Epidermal melanocyte (primary cell): ENCODE measurements around the gene UBTD1.
"Not testable (repeated sequence)": the region's sequence is repeated elsewhere in the genome, so short reads cannot be mapped to it uniquely, and the experiment has no call there.

Source experiments
- DNase-seq: peaks from one replicate; pipeline ENCODE4 v3.0.0; 2011; ENCODE audit warnings: low spot score; ENCODE audit not compliant: insufficient read length

The UBTD1 gene, protein sequence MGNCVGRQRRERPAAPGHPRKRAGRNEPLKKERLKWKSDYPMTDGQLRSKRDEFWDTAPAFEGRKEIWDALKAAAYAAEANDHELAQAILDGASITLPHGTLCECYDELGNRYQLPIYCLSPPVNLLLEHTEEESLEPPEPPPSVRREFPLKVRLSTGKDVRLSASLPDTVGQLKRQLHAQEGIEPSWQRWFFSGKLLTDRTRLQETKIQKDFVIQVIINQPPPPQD

DNA sequence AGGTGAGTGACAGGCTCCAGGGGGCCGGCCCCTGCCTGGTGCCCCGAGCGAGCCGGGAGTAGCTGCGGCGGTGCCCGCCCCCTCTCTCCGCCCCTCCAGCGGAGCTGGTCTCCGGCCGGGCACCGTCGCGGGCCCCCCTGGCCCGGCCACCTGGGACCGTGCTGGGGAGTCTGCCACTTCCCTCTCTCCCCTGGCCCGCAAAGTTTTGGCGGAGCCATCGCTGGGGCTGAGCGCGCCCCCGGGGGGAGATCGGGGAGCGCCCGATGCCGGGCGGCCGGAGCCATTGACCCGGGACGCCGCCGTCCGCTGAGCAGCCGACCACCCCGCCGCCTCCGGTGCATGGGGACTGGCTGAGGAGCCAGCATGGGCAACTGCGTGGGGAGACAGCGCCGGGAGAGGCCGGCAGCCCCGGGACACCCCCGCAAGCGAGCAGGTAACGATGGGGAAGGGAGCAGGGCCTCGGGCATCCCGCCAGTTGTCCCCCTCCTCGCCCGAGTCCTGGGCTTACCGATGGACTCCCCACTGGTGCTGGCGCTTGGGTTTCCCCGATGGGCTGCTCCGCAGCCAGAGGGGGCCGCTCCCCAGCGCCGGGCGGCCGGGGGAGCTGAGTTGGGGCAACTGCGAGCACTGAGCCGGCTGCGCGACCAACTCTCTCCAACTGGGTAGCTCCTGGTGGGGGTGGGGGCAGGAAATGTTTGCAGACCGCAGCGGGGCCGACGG is at the start of gene UBTD1:
Gene UBTD1 (plus strand): TSS at position 84 of the 720 bp plus-strand sequence. CDS start 280 bp downstream, at position 364.
- DNase-seq: no peak

DNA sequence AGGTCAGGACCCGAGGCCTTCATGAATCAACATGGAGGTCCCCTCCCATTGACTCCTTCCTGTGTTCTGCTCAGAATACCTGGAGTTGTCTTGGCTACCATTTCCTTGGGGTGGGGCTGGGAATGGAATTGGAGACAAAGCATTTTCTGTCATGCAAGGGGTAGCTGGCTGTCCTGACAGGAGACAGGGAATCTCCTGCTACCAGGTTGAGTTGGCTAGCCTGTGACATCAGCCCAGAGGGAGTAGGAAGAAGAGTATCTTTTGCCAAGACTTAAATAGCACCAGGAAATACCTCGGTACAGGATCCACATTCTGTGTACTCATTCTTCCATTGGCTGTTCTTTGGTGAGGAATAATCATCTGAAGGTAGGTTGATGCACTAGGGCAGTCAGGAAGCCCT is 47.9 kb upstream of the UBTD1 start:
- DNase-seq: no peak

DNA sequence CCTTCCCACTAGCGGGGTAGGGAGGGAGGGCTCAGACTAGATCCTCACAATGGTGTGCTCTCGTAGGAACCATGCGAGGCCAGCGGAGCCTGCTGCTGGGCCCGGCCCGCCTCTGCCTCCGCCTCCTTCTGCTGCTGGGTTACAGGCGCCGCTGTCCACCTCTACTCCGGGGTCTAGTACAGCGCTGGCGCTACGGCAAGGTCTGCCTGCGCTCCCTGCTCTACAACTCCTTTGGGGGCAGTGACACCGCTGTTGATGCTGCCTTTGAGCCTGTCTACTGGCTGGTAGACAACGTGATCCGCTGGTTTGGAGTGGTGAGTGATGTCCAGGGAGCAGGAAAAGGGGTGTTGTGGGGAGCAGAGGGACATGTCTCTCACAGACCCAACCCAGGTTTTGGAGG is 47.1 kb upstream of the UBTD1 start:
- DNase-seq: no peak

DNA sequence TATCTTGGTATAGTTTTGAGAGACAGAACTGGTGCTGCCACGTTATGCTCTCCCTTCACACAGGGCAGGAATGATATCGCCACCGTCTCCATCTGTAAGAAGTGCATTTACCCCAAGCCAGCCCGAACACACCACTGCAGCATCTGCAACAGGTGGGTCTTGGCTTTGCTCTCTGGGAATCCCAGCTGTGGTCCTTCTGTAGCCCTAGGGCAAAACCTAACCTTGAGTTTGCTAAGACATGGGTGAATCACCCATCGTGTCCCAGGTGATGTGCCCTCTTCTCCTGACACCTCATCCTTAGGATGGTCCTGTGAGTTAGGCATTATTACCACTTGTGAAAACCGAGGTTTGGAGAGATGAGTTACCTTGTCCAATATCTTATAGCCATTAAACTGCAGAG is 46.4 kb upstream of the UBTD1 start:
- no peak for DNase-seq

DNA sequence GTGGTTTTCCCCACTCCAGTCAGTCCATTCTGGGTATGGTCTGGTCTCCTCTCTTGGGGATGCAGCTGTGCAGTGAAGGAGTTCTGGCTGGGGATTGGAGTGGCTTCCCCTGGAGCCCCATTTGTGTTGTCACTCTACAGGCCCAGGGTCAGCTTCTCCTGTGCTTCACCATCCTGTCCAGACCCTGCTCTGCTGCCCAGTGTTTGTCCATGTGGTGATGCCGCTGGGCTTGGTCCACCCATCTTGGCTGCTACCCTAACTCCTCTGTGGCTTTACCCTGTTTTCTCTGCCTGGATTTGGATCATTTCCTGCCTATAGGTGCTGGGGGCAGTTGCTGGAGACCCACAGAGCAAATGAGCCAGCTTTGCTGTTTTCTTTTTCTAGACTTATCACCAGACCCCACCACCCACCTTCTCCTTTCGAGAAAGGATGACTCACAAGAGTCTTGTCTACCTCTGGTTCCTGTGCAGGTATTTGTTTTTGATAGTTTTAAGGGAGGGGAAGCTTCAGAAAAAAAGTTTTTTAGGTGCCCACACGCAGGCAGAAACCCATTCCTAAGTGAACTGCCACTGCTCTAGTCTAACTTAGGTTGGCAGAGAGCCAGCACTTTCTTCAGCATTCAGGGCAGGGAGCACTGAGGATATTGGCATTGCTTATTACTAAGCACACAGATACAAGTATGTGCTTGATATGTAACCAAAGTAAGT is 44.2 kb upstream of the UBTD1 start:
- DNase-seq: no peak

DNA sequence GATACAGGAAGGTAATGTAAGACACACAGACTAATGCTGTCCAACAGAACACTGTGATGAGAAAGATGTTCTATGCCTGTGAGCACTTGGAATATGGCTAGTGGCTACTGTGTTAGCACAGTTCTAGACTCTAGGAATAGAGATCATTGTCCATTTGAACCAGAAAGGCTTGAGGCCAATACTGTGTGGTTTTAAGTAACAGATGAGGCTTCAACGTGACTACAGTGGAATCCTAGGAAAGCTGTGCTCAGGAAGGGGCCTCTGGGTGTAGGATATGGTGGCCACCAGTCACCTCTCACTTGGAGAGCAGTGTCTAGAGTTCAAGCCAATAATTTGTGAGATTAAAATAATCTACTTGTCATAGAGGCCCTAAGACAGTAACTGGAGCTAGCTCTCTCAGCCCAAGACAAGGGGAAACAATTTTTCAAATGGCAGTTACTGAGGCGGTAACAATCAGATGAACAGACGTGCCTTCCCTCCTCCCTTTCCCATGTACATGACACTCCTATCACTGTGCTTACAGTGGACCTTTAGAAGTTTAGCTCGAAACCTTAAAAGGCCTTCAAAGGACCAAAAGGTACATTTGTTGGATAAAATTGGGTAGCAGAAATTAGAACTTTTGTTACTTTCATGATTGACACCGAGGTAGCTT is 42.6 kb upstream of the UBTD1 start:
- no peak for DNase-seq

DNA sequence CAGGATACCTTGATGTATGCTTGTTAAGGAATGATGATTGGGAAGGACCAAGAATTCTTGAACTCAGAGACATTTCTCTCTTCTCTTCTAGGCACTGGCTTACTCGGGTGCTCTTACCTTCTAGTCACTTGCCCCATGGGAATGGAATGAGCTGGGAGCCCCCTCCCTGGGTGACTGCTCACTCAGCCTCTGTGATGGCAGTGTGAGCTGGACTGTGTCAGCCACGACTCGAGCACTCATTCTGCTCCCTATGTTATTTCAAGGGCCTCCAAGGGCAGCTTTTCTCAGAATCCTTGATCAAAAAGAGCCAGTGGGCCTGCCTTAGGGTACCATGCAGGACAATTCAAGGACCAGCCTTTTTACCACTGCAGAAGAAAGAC is 42.0 kb upstream of the UBTD1 start:
- no peak for DNase-seq

DNA sequence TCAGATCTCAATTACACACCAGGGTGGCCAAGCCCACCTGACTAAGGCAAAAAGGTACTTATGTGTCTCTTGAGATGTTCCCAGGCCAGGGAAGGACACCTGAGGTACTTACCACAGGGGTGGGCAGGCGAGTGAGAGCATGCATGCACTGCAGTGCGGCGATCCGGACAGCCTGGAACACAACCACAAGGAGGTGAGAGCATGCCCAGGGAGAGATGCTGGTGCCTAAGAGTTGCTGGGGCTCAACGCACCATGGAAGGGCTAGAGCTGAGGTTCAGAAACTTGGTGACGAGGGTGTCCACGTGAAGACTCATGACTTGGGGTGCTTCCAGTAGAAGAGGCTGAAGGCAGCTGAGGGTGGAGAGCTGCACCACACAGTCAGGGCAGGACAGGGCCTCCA is 39.6 kb upstream of the UBTD1 start:
- DNase-seq: no peak

DNA sequence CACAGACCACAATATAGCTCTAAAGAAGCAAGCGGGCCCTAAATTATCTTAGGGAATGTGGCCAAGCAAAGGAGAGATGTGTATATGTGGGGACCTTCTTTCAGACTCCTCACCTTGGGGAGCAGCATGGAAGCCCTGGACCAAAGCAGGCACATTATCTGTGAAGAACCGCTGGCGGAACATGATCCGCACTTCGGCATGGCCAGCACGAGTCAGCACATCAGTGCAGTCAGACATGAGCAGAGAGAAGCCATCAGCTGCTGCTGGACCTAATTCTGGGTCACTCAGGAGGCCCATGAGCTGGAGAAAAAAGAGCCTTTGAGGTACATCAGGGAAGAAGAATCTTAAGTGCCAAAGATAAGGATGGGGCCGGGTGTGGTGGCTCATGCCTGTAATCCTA is 38.8 kb upstream of the UBTD1 start:
- no peak for DNase-seq

DNA sequence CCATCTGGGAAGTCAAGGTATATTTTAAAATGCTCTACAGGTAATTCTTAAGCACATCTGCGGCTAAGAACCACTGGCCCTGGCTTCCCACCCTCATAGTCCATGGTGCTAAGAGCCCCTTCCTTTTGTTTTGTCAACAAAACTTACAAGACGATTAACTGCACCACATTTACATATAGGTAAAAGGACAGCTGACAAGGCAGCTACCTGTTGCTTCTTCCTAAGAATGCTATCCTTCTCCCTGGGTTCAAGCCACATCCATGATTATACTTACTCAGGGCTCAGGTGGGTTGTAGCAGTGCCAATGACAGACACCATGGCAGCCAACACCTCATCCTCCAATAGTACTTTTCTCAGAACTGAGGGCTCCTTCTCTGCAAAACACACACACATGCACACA is 36.4 kb upstream of the UBTD1 start:
- no peak for DNase-seq

DNA sequence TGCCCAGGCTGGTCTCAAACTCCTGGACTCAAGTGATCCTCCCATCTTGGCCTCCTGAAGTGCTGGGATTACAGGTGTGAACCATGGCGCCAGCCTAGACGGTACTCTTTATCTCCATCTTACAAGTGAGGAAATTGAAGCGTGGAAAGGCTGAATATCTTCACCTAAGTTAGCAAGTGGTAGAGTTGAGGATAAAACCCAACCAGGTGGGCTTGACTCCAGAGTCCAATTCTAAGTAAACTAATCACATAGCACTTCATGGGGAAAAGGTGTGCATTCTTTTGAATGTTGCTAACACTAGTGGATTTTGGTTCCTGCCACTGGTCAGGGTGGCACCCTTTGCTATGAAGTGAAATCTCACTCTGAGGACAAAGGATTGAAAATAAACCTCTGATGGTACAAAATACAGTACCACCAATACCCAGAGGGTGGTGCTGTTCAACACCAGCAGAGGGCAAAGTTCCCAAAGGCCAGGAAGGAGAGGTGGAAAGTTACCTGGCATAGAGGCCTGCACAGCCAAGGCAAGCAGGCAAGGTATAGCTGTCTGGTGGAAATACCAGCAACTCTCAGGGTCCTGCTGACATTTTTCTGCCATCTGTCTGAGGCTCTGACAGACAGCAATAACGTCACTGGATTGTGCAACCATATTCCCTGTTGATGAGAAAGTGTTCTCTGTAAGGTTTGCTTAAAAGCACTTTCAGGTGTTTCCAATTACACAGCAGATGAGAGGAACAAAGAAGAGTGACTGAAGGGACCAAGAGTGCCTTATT is 35.2 kb upstream of the UBTD1 start:
- DNase-seq: no peak

DNA sequence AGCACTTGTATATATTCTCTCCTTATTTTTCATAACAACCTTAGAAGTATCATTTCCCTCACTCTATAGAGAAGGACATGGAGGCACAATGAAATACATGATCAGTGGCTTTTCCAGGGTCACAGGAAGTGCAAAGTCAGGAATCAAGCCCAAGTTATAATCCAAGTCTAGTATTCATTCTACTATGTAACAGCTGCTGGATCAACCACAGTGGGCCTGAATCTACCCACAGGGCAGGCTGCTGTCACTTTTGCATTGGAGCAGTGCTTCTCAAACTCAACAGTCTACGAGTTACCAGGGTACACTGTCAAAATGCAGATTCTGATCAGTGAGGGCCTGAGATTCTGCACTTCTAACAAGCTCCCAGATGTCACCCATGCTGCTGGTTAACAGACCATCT is 34.5 kb upstream of the UBTD1 start:
- DNase-seq: no peak

DNA sequence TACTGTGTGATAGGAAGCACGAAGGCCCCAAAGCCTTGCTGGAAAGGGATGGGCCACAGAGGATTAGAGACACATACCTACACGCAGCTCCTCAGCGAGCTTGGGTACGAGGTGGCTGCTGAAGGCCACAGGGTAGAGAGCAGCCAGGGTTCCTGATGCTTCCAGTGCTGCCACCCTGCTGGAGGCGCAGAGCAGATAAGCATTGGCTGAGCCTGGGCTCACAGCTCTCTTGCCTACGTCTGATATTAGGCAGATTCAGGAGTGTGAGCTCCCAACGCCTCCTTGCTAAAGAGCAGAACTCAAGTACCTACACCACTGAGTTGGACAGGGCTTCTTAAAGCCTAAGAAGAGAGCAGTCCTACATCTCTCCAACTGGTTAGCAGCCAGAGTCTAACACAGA is 32.7 kb upstream of the UBTD1 start:
- DNase-seq: no peak

DNA sequence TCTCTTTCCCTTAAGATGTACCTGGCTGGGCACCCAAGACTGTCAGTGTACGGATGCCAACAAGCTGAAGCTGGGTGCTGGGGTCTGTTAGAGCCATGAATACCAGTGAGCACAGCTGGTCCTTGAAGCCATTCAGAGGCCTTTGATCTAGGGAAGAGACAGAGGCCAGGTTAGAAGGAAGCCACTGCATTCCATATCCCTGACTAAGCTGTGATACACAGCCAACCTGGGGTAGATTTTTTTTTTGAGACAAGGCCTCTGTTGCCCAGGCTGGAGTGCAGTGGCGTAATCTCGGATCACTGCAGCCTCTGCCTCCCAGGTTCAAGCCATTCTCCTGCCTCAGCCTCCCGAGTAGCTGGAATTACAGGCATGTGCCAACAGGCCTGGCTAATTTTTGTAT is 32.0 kb upstream of the UBTD1 start:
- DNase-seq: no peak

DNA sequence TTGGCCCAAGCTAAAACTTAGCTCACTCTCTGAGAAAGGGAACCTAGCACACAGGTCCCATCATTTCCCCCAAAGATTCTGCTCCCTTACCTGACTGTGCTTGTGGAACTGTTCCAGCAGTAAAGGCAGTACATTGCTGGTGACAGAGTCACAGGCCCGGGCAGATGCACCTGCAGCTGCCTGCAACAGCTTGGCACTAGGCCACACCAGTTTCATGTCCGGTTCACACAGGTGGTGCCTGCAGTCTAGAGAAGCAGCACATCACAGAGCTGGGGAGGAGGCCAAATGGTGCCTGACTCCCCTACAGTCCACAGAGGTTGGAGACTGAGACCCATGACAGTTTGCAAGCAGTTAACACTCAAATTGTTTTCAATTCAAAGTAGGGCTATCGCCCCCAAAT is 30.6 kb upstream of the UBTD1 start:
- DNase-seq: no peak

DNA sequence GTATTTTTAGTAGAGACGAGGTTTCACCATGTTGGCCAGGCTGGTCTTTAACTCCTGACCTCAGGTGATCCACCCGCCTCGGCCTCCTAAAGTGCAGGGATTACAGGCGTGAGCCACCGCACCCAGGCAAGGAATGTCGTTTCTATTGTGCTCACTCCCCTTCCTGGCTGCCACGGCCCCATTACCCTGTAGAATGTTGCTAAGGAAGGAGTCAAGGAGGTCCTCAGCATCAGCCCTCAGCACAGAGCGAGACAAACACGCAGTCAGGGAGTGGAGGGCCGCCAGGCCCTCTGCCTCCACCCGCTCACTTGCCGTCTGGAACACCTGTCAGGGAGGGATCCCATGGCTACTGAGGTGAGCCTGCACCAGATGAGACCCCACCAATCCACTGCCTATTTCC is 29.9 kb upstream of the UBTD1 start:
- DNase-seq: not testable (repeated sequence)

DNA sequence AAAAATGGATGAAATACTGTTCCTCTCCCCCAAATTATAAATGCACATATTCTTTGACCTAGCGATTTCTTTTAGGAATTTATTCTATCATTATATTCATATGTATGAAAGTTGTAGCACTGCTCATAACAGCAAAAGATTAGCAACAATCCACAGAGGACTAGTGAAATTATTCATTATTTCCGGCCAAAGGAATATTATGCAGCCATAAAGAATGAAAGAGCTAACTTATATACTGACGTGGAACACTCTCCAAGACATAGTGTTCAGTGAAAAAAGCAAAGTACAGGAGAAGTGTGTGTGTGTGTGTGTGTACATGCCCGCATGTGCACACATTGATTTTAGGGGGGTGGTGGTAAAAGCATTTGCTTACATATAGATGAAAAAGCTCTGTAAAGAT is 23.8 kb upstream of the UBTD1 start:
- no peak for DNase-seq

DNA sequence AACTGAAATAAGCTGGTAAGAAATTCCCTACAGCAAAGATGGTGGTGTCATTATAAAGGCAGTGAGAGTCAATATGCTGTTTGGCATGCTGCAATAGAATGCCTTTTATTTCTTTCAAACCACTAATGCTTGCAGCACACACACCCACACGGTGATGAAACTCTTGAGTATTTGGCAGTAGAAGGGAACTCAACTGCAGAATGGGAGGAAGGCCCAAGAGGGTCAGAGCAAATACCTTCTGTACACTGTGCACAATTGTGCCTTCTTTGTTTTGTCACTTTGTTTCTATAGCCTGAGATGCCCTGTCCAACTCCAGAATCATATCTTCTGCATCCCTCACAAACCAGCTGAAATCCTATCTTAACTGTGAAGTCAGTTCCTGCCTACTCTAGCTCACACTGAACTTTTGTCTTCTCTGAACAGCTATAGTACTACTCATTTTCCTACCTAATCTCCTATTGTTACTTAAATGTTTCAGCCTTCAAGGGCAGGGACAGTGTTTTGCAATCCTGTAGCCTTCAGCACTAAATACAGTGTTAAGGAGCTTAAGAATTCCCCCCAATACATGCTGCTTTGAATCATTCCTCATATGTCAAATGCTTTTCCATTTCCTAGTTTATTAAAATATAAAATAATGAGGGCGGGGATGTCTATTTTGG is 22.7 kb upstream of the UBTD1 start:
- DNase-seq: no peak

DNA sequence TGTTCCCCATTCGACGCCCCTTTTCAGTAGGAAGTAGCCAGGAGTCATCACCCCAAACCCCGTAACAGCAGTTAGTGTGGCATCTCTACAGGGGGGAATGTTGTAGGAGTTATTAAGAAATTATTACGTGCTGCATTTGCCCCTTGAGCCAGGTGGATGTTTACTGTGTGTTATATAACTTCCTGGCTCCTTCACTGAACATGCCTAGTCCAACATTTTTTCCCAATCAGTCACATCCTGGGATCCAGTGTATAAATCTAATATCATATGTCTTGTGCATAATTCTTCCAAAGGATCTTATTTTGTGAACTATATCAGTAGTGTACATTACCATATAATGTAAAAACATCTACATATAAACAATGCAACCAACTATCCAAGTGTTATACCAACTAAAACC is 19.3 kb upstream of the UBTD1 start:
- not testable (repeated sequence) for DNase-seq

DNA sequence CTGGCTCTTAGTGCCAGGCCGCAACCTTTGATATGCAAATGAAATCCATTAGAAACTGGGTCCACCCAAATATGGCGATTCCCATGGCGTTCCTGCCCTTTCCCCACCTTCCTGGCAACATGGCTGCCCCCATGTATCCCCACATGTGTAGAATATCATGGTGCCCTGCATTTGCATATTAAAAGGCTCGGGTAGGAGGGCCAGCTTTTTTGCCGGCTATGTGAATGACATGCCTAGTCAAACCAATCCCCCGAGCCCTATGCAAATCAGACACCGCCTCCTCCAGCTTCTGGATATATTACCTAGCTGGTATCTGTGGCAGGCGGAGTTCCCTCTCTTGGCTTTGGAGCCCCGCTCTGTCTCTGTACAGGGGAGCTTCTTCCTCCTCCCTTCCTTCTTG is 18.8 kb upstream of the UBTD1 start:
- no peak for DNase-seq

DNA sequence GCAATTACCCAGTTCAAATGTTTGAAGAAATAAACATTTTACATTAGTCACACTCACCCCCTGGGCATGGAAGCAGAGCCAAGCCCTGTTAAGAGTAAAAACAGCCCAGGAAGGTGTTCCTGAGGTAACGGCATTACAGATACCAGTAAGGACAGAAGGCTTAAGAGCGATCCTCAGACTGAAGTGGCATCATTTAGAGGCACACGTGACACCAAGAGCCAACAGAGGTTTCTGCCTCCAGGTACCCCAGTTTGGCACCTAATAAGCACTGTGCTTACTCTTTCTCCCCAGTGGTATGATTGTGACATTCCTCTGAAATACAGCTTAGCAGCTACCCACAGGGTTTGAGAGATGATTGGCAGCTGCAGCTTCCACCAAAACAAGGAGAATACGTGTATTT is 17.7 kb upstream of the UBTD1 start:
- DNase-seq: no peak
